Neuron (in vitro differentiated cells): ENCODE measurements around the gene ELFN2.

Source experiments
- H2AFZ ChIP-seq: one replicate; pipeline ENCODE4 v1.6.1; 2013; ENCODE audit warnings: low read depth, mild to moderate bottlenecking, inconsistent platforms, low read length, moderate library complexity
- H3K27me3 ChIP-seq: one replicate; pipeline ENCODE4 v1.6.1; 2013; ENCODE audit warnings: low read length; ENCODE audit not compliant: insufficient read depth
- H3K36me3 ChIP-seq: one replicate; pipeline ENCODE4 v1.6.1; 2013; ENCODE audit warnings: low read length; ENCODE audit not compliant: insufficient read depth
- H3K4me1 ChIP-seq: one replicate; pipeline ENCODE4 v1.6.1; 2013; ENCODE audit warnings: low read length; ENCODE audit not compliant: insufficient read depth
- H3K4me3 ChIP-seq: 2 replicates; pipeline ENCODE4 v1.5.1; 2013; ENCODE audit warnings: mild to moderate bottlenecking, low read length, moderate library complexity
- H3K9me3 ChIP-seq: one replicate; pipeline ENCODE4 v1.6.1; 2013; ENCODE audit warnings: low read length

Gene ELFN2

GRCh38 chr22:37318364-37319109, 108.7 kb downstream of the ELFN2 start:
- no peaks in the 10 kb centered on the region for H3K9me3 ChIP-seq
- H2AFZ ChIP-seq, result no peak overlapping the region
- no peaks in the 10 kb centered on the region for H3K4me1 ChIP-seq
- no peaks in the 10 kb centered on the region for H3K36me3 ChIP-seq
- H3K27me3 ChIP-seq, result peaks cover 51% of the 10 kb centered on the region
- no peak overlapping the region for H3K4me3 ChIP-seq
